GM23338 (cell line): Measurements from ENCODE around the gene NKAPD1.
A peak's percentile ranks its signal among the peaks of the same experiment; 100 is the strongest.

Experiments used
- EZH2 ChIP-seq: fragments of 200-600 bp; sonication (generic); IDR thresholded peaks from one replicate; pipeline ENCODE4 v1.8.0; 2017; ENCODE audit warnings: antibody characterized with exemption, mild to moderate bottlenecking, low read depth; ENCODE audit not compliant: unreplicated experiment
- EZH2phosphoT487 ChIP-seq: fragments of 200-600 bp; sonication (generic); IDR thresholded peaks from one replicate; pipeline ENCODE4 v1.8.1; 2018; ENCODE audit warnings: antibody characterized with exemption; ENCODE audit not compliant: unreplicated experiment
- POLR2AphosphoS5 ChIP-seq: IDR thresholded peaks from 2 replicates; pipeline ENCODE4 v1.6.1; 2016; ENCODE audit warnings: antibody characterized with exemption, low read depth
- TF ChIP-seq, protein P1 (sequence below), 2 experiments: fragments of 200-600 bp in 1 of 2; sonication (generic) in 1 of 2; conservative IDR thresholded peaks; 2 replicates each; pipeline versions ENCODE4 v1.5.1 to v1.6.1; 2016 to 2017; ENCODE audit warnings: antibody characterized with exemption in 2 of 2, low read depth in 2 of 2, mild to moderate bottlenecking in 2 of 2, moderate library complexity in 1 of 2
- TF ChIP-seq, protein P2 (sequence below): IDR thresholded peaks from one replicate; pipeline ENCODE4 v1.6.1; 2018; ENCODE audit warnings: antibody characterized with exemption; ENCODE audit not compliant: unreplicated experiment

- TF ChIP-seq, protein P1, sequence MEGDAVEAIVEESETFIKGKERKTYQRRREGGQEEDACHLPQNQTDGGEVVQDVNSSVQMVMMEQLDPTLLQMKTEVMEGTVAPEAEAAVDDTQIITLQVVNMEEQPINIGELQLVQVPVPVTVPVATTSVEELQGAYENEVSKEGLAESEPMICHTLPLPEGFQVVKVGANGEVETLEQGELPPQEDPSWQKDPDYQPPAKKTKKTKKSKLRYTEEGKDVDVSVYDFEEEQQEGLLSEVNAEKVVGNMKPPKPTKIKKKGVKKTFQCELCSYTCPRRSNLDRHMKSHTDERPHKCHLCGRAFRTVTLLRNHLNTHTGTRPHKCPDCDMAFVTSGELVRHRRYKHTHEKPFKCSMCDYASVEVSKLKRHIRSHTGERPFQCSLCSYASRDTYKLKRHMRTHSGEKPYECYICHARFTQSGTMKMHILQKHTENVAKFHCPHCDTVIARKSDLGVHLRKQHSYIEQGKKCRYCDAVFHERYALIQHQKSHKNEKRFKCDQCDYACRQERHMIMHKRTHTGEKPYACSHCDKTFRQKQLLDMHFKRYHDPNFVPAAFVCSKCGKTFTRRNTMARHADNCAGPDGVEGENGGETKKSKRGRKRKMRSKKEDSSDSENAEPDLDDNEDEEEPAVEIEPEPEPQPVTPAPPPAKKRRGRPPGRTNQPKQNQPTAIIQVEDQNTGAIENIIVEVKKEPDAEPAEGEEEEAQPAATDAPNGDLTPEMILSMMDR (conservative IDR thresholded peaks at IDR 0.05; ENCODE audit: low read depth in 2 of 2): peak in 1 of 2 experiments; percentile 20; a peak in 2 of 4 replicates
- TF ChIP-seq, protein P2, sequence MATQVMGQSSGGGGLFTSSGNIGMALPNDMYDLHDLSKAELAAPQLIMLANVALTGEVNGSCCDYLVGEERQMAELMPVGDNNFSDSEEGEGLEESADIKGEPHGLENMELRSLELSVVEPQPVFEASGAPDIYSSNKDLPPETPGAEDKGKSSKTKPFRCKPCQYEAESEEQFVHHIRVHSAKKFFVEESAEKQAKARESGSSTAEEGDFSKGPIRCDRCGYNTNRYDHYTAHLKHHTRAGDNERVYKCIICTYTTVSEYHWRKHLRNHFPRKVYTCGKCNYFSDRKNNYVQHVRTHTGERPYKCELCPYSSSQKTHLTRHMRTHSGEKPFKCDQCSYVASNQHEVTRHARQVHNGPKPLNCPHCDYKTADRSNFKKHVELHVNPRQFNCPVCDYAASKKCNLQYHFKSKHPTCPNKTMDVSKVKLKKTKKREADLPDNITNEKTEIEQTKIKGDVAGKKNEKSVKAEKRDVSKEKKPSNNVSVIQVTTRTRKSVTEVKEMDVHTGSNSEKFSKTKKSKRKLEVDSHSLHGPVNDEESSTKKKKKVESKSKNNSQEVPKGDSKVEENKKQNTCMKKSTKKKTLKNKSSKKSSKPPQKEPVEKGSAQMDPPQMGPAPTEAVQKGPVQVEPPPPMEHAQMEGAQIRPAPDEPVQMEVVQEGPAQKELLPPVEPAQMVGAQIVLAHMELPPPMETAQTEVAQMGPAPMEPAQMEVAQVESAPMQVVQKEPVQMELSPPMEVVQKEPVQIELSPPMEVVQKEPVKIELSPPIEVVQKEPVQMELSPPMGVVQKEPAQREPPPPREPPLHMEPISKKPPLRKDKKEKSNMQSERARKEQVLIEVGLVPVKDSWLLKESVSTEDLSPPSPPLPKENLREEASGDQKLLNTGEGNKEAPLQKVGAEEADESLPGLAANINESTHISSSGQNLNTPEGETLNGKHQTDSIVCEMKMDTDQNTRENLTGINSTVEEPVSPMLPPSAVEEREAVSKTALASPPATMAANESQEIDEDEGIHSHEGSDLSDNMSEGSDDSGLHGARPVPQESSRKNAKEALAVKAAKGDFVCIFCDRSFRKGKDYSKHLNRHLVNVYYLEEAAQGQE: peak; percentile 31
- TF ChIP-seq EZH2 (no peak), EZH2phosphoT487 (no peak), POLR2AphosphoS5 (peak; percentile 96)
Measured at GRCh38 chr11:112086422-112087191, 12.5 kb downstream of the NKAPD1 start, which contains the start of the genes SDHD and TIMM8B.
